Stimulated activated CD4-positive, alpha-beta T cell treated with anti-CD3 and anti-CD28 coated beads, Interleukin-4, amount 100 ng/mL, for 48 hours (primary cell): ENCODE results near the gene CRYBA4.
"Not testable (repeated sequence)": the region's sequence is repeated elsewhere in the genome, so short reads cannot be mapped to it uniquely, and the experiment has no call there.

ENCODE experiments used
- DNase-seq, 2 donors: peaks; one replicate each; pipeline ENCODE4 v3.0.0-alpha.2; 2020; ENCODE audit warnings: low read depth in 2 of 2

The CRYBA4 gene

DNA sequence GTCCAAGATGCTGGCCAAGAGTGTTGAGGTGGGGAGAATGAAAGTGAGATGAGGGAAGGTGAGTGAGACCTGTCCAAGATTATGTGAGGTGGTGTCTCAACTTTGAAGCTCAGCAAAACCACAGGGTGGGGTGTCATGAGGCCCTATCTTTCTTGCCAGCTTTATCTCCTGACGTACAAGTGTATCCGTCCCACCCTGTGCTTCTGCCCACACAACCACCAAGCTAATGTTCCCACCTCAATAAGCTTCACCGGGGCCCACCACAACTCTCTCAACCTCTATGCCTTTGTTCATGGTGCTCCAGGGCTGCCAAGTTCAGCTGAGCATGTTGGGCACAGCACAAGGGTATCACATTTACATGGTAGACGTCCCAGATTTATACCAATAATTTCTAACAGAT lies 24.7 kb upstream of the CRYBA4 start:
- DNase-seq = no peak

GRCh38 chr22:26597480-26597879 lies 24.3 kb upstream of the CRYBA4 start:
- no peak for DNase-seq

DNA sequence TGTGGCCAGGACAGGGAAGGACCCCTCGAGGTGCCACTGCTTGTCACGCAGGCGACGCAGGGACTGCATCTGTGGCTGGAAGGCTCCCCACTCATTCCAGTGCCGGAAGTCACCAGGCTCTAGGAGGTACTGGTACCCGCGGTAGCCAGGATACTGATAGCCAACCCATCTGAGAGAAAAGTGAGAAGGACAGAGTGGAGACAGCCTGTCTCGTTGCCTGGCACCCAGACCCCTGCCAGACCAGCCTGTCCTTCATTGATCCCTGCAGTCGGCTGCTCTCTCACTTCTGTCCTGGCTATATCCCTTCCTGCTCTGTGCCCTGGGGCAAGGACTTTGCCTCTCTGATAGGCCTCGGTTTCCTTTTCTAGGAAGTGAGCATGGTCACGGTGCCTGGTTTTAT lies 22.3 kb upstream of the CRYBA4 start:
- DNase-seq = no peak

- no peak for DNase-seq
Measured at GRCh38 chr22:26601726-26602125, 20.0 kb upstream of the CRYBA4 start.

GRCh38 chr22:26602127-26602526 lies 19.6 kb upstream of the CRYBA4 start:
- no peak for DNase-seq

- no peak for DNase-seq
Measured at GRCh38 chr22:26604368-26604767, 17.4 kb upstream of the CRYBA4 start.

DNA sequence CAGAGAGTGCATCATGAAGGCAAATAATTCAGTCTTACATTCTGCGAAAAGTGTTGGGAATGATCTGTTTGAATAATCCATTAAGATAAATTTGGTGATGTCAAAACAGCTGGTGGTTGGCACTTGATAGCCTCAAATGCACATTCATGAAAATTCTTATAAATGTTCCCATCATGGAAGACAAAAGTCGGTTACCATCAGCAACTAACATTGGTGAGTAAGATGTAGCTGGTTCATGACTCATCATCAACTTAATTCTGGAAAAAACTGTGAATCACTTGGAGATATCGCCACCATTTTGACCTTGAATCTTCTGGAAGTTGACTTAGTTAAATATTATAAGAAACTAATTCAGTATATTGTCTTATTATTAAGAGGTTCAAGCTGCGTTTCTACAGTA lies 15.2 kb upstream of the CRYBA4 start:
- DNase-seq = no peak

DNA sequence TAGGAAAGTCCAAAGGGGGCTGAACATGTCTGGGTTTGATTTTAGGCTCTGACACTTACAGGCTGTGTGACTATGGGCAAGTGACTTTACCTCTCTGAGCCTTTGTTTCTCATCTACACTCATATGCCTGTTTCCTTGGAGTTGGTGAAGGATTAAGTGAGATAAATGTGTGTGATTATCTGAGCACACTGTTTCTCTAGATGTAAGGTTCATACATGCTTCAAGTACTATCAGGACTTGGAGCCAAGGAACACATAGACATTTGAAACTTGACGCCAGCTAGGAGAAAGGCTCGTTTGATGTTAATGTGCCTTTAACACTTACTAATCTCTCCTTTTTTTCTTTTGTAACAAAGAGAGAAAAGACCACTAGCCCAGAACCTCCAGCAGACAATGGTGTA lies 13.6 kb upstream of the CRYBA4 start:
- no peak for DNase-seq

- no peak for DNase-seq
Measured at GRCh38 chr22:26609287-26609686, 12.5 kb upstream of the CRYBA4 start.

DNA sequence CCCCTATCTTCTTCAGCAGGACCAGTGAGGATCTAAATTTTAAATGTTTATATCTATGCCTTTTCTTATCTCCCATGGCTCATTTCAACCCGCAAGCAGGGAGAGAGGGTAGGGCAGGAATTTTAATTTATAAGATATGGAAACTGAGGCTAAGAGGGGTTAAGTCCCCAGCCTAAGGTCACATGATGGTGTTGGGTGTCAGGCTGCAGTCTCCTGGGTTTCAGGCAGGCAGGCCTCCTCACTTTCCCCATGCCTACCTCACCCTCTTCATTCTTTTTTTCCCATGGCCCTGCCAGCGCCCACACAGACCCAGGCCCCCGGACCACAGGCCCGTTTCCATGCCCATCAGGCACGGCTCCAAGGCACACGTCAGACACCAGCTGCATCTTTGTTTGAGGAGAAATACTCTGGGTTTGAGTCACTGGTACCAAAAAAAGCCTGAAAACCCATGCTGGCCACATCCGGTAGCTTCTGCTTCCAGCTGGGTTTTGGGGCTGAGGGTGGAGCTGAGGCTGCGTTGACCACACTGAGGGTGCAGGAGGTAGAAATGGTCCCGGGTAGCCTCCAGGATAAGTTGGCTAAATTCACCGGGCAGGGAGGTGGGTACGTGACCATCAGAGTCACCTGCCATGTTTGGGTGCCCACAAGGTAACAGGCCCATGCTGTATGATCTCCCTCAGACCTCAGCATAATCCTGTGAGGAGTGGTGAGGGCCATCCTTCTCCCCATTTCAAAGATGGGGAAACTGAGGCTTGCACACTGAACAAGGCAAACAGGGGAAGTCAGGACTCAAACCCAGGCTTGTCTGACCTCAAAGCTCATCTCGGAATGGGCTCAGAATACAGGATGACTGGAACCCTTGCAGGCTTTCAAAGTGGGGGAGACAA lies 11.4 kb upstream of the CRYBA4 start:
- peak; percentile 15 to 46 for DNase-seq

GRCh38 chr22:26610996-26611395 lies 10.8 kb upstream of the CRYBA4 start:
- DNase-seq = no peak

GRCh38 chr22:26612652-26613051 lies 9.1 kb upstream of the CRYBA4 start:
- no peak for DNase-seq

- DNase-seq = not testable (repeated sequence)
Measured at GRCh38 chr22:26613753-26614152, 8.0 kb upstream of the CRYBA4 start.

- no peak for DNase-seq
Measured at GRCh38 chr22:26614322-26614721, 7.4 kb upstream of the CRYBA4 start.

DNA sequence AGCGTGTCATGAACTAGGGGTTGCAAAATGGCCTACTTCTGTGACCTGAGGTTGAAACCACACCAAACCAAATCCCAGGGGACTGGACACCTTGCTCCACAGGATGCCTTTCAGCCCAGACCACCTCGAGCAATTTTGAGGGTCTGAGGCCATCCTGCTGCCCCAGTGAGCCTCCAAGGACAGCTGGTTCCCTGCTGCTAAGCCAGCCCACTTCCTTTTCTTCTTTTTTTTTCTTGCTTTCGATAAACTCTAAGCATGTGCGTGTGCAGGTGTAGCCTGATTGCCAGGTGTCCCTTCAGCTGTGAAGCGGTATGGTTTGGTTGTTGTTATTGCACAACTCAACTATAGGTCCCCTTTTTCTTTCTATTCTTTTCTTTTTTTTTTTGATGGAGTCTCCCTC lies 6.6 kb upstream of the CRYBA4 start:
- DNase-seq = no peak

DNA sequence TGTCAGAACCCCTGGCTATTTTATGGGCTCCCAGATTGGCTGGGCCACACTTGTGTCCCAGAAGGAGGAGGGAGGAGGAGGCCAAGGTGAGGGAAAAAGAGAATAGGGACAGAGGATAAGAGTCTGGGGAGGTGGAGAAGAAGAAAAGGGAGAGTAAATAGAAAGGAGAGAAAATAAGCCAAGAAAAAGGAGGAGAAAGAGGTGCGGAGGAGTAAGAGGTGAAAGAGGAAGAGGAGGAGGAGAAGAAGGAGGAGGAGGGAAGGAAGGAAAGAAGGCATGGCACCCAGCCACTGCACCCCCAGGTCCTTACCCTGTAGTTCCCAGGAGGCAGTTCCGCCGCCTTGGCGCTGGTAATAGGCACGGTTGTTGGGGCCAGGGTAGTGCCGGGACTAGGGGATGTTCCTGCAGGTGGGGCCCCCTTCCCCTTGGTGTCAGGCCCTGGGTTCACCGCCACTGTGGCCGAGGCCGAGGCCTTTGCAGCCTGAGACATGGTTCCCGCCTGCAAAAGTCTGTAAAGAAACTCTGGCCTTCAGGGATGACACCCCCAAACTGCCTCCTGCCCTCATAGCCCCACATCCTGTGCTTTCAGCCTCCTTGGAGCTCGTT lies 5.8 kb upstream of the CRYBA4 start:
- no peak for DNase-seq

DNA sequence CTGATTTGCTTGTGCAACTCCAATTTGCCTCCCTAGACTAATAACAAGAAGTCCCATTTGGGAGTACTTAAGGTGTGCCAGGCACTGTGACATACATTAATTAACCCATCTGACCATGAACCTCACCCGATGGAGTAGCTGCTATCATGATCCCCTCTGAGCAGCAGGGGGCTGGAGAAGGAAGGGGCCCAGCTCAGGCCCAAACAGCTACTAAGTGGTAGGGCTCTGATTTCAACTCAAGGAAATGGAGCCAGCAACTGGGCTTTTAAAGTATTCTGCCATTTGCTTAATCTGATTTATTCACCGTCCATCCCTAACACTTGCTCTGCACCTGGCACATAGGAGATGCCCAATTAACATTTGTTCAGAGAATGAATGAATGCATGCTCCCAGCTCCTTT lies 5.1 kb upstream of the CRYBA4 start:
- no peak for DNase-seq

GRCh38 chr22:26617271-26618199 lies 4.2 kb upstream of the CRYBA4 start, which contains the start of gene CRYBB1:
CRYBB1 (minus strand) TSS chr22:26618027; CDS start chr22:26616319, 1,708 bp downstream.
- DNase-seq = no peak

DNA sequence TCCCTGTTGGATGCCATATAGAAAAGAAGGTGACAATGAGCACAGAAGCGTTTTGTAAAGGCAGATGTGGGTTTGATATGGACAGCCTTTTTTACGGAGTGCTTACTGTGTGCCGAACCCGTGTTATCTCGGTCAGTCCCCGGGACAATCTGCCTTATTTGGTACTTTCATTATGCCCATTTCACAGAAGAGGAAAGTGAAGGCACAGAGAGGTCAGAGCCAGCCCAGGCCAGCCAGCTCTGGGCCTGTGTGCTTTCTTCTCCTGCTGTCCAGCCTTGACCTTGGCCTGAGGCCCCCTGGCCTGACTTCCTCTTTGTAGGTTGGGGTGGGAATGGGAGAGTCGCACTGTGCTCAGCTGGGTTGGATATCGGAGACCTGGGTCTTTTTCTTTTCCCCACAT lies 3.3 kb upstream of the CRYBA4 start:
- DNase-seq = no peak

DNA sequence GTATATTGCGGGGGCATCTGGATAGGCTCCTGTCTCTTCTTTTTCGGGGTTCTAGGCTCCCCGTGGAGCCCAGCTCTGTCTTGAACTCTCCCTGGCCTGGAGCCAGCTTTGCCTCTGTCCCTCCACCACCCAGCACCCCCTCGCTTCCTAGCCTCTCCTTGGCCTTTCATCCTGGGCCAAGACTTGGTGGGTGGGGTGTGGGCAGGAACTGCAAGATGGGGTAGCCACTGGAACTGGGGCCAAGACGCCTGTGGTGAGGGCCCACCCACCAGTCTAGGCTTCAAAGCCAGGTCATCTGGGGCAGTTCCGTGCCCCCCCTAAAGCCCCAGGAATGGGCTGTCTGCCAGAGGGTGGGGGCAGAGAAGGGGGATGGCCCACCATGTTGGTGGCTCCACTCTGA lies 2.3 kb upstream of the CRYBA4 start:
- DNase-seq = no peak

DNA sequence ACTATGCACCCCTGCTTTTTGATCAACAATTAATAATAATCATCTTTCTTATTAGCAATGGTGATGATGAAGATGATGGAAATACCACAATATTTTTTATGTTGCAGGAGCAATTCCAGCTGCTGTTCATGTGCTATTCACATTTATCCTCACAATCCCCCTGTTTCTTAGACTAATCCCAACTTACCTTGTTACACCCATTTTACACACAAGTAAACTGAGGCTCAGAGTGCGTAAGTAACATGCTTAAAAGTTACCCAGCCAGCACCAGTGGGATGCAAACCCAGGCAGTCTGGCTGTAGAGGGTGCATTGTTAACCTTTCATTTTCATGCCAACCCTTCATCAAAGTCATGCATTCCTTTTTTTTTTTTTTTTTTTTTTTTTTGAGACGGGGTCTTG lies 1.6 kb upstream of the CRYBA4 start:
- no peak for DNase-seq

DNA sequence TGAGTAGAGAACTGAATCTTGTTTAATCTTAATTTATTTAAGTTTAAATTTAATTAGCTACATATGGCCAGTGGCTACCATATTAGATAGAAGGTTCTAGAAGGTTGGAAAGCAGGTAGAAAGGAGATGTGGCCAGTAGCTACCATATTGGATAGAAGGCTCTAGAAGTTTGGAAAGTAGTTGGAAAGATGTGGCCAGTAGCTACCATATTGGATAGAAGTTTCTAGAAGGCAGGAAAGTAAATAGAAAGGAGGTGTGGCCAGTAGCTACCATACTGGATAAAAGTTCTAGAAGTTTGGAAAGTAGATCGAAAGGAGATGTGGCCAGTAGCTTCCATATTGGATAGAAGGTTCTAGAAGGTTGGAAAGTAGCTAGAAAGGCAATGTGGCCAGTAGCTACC lies 2.2 kb downstream of the CRYBA4 start:
- no peak for DNase-seq
